AML-193 (cell line): ENCODE data around the gene PKIG.
A peak's percentile ranks its signal among the peaks of the same experiment; 100 is the strongest.
"Not testable (repeated sequence)": the region's sequence is repeated elsewhere in the genome, so short reads cannot be mapped to it uniquely, and the experiment has no call there.

Experiments
- DNase-seq, 2 experiments: peaks; one replicate each; lab custom pipeline; 2025; lab: John Stamatoyannopoulos, UW

PKIG gene

DNA sequence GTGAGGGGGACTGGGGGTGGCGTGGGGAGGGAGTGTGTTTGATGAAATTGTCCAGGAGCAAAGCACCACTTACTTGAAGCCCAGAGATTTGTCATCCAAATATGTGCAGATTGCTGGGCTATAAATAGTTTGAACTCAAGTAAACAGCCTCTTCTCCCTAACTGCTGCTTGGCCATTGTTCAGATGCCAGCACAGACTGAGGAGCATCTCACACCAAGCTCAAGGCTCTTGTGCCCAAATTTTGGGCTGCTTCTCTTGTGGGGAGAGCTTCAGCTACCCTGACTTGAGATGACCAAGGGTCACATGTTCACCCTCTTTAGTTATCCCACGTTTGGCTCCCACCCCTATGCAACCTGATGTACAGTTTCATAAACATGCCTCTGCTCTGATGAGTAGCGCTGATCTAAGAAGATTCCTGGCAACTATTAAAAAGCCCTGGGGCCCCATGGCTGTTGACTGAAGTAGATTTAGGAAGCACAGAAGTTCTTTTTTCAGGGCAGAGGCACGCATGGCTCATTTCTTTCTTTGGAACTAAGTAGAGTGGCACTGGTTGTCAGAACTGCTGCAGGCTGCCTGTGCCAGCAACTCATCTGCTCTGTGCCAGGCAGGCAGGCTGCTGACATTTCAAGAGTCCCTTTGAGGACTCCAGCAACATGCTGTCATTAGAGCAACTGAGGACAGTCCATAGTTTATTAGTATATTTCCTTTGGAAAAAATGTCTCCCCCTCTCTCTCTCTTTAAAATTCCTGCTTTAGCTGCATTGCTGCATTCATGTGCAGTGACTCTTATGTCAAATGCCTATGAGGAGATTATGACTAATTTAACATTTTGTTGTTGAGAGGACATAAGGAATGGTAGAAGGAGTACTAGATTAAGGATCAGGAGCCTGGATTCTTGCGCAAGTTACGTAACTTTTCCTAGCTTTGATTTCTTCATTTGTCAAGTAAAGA is 9.6 kb upstream of the PKIG start:
- DNase-seq: no peak

DNA sequence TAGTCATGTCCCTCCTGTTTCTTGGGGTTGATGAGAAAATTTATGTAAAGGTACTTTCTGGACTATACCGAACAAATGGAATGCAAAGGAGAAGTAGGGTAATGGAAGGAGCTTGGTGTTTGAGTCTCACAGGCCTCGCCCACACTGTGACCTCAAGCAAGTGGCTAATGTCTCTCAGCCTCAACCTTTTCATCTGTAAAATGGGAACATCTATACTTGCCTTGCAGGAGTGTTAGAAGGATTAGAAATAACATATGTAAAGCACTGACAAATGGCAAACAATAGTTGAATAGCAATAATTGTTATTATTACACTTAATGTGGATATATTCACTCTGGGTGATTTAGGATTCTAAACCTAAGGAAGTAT is 8.9 kb upstream of the PKIG start:
- DNase-seq: no peak

DNA sequence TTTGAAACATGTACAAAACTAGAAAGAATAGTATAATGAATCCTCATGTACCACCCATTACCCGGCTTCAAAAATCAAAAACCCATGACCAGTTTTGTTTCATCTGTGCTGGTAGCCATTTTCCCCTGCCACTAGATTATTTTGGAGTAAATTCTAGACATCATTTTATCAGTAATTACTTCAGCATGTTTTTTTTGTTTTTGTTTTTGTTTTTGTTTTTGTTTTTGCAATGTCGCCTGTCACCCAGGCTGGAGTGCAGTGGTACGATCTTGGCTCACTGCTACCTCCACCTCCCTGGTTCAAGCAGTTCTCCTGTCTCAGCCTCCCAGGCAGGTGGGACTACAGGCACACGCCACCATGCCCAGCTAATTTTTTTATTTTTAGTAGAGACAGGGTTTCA is 8.0 kb upstream of the PKIG start:
- no peak for DNase-seq

DNA sequence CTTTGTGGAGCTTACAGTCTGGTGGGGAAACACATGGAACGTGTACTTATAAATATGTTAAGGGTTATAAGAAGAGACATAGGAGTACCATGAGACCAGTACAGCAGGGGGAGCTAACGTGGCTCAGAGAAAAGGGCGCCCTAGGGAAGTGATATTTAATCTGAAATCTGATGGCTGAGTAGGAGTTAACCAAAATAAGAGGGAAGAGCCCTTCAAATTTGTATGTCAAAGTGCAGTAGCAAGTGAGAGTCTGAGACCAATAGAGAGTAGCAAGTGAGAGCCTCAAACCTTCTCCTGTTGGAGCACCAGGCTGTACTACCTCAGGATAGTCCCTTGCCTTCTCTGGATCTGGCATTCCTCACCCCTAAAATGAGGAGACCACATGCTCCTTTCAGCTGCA is 6.1 kb upstream of the PKIG start:
- DNase-seq: peak; percentile 59 to 76

DNA sequence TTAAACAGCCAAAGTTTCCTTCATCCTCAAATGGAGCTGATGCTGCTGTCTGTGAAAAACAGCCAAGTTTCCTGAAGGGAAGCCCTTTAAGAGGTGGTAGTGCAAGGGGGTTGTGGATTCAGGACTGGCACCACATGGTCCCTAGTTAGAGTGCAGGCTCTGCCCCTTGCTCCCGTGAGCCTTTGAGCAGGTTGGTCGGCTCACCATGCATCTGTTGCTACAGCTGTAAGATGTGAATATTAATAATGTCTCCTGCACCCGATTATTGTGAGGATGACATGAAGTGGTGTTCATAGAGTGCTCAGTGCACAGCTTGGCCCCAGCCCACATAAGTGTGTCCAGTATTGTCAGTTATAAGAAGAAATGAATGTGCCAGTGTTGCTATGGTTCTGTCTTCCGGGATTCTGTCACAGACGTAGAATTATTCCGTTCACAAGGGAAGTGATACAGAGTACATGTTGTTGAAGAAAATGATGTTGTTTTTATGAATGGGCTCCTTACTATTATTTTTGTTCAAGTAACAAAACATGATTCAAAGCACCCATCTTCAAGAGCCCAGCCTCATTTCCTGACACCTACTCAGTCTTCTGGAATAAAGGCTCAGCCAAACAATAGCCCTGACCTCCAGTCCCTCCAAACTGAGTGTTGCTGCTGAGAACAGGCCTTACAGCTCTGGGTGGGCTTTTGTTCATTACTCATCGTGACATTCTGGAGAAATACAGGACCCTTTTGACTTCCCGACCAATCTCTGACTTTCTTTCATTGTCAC is 2.9 kb upstream of the PKIG start:
- DNase-seq: no peak

DNA sequence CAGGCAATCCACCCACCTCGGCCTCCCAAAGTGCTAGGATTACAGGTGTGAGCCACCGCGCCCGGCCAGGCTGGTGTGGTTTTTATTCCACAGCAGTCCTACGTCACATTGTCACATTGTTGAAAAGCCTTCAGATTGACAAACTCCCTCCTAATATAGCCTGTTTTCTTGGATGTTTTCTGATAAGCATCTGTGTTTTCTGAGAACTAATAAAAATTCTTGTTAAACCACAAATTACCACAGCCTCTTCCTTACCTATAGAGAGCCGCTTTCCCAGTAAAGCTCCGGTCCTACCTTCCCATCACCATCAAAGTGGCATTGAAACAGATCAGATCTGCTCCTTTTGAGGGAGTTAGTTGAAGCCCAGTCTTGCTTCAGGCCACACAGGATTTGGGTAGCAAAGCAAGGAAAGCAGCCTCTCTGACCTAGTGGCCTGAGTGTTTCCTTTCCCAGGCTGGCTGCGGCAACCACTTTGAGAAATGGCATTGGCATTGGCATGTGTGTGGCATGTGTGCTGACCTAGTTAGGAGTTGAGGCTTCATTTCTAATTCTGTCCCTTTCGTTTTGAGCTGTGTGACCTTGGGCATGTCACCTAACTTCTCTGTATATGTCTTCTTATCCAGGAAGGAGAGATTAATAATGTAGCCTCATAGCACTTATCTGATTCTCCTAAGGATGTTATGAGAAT is 1.7 kb upstream of the PKIG start:
- no peak for DNase-seq

DNA sequence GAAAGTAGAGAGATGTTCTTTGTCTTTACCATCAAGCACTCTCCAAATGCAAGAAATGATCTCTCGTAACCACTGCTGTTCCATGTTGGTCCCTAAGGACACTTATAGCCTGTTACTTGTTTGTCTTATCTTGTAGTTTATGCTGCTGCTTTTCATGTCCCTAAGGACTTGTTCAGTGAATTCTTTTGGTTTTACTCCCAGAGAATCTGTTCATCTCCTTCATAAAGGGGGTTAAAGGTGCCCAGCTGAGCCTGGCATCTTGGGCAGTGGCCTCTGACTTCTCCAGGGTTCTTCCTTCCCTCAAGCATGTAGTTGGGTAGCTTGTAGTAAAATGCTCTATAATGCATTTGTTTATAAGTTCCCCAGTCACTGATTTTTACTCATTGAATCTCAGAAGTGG is 864 bp upstream of the PKIG start:
- no peak for DNase-seq

DNA sequence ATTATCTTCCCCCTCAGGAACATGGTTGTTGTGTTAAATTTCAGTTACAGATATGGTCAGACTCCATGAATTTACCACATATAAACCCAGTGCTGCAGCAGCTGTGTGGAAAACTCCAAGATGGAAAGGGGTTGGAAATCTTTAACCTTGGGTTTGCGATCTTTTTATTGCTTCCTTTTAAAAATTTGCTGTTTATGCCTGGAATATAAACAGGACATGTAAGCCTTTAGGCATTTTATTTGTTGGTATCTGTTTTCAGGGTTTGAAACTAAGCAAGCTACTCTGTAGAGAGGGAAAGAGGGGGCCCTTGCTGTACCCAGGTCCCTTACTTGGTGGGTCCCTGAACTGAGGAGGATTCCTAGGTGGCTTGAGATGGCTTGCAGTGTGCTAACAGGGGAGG is 778 bp downstream of the PKIG start:
- no peak for DNase-seq

DNA sequence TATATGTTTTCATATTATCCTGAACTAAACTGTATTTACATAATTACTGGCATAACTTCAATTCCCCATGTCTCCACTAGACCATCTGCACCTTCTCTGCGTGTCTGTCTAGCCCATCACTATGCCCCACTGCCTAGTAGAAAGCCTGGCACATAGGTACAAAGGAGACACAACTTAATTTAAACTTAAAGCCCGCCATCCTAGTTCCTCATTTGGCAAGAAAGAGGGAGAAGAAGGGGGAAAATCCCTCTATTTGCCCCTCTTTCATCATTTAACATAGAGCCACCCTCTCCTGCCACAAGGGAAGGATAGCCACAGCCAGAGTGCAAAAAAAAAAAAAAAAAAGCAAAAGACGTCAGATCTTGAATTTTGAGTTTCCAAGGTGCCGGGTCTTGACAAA is 1.8 kb downstream of the PKIG start:
- DNase-seq: no peak

DNA sequence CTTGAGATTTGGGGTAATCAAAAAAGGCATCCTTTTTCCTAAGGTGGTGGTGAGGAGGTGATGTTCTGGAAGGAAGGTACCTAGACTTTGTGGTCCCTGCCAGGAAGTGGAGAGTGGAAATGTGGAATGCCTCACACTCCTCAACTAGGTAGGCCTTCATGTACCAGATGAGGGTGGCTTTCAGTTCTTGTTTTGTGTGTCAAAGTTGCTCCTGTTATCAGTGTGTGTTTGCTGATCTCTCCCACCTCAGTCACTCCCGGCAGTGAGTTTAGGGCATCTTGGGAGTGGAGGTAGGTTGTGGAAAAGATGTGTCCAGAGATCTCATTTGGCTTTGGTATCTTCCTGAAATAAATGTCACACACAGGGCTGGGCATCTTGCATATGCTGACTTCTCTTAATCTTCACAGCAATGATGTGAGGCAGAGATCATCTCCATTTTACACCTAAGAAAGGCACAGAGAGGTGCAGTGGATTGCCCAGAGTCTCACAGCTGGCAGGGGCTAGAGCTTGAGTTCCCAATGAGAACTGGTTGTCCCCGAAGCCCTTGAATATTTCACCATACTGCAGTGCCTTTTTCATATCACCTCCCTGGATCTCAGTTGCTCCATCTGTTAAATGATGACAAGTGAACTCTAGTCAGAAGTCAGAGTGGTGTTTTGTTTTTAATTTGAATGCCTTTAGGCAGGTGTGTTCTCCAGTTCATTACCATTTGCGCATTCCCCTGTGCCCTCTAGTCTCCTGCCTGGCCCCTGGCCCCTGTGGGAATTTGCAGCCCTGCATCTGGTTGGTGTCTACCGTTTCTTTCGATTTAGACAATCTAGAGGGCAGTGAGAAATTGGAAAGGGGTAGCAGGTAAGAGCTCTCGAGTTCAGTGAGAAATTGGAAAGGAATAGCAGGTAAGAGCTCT is 2.9 kb downstream of the PKIG start:
- DNase-seq: no peak

DNA sequence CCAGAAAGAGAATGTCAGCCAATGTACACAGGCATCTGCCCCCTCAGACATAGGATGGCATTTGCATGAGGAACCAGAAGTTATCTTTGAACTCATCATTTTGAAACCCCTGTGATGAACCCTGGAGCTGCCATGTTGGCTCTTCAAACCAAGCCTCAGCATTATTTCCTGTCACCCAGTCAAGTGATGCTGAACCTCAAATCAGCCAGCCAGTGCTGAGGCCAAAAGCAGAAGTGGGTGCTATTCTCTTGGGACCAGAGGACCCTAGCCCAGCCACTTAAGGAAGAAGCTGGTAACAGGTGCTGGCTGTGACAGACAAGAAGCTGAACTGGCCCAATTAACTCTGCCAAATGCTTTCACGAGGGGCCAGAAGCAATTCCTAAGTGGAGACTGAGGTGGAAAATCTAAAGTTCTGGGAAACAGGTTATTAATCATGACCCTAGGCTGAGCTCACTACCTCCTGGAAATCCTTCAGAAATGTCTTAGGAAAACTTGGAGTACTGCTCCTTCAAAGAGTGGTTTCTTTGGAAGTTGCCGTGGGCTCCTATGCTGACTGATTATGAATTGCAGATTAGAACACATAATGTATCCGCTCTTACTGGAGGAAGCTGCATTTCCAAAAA is 4.0 kb downstream of the PKIG start:
- peak; percentile 15 to 51 for DNase-seq

DNA sequence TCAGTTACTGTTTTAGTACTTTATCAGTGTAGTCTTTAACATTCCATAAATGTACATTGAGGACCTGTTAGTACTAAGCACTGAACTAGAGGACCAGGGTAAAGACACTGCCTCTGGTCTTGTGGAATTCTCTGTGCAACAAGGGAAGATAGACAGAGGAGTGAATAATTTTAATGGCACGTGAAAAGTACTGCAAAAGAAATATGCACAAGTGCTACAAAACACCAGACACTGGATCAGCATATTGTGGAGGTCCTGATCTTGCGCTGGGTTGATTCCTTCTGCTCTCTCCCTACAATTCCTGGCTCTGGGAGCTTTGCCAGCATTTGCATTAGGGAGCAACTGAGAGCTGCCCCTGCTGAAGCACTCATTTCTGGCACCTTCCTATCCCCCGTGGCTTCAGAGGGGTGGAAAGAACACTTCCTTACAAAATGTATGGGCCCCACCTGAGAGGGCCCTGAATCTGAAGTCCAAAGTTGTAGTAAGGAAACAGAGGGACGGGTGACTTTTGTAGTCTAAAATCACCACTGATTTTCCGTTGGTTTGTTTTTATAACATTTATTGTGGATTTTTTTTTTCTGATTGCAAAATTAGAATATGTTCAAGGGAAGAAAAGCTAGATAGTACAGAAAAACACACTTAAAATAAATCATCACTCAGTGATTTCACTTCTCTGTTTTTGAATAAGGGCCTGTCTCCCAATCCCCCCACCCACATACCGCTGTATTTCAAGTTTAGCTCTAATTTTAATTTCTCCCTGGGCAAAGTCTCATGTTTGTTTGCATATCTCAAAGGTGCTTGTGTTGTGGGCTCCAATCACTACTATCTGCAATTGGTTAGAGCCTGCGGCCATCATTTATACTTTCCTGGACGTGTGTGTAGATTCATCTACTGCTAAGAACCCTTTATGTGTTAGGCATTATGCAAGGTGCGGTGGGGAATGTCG is 4.9 kb downstream of the PKIG start:
- no peak for DNase-seq

DNA sequence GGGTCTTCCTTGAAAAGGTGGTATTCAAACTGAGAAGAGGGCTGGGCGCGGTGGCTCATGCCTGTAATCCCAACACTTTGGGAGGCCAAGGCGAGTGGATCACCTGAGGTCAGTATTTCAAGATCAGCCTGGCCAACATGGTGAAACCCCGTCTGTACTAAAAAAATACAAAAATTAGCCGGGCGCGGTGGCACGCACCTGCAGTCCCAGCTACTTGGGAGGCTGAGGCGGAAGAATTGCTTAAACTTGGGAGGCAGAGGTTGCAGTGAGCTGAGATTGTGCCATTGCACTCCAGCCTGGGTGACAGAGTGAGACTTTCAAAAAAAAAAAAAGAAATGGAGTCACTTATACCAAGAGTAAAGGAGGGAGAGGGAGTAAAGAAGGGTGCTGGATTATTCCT is 5.9 kb downstream of the PKIG start:
- DNase-seq: not testable (repeated sequence)

DNA sequence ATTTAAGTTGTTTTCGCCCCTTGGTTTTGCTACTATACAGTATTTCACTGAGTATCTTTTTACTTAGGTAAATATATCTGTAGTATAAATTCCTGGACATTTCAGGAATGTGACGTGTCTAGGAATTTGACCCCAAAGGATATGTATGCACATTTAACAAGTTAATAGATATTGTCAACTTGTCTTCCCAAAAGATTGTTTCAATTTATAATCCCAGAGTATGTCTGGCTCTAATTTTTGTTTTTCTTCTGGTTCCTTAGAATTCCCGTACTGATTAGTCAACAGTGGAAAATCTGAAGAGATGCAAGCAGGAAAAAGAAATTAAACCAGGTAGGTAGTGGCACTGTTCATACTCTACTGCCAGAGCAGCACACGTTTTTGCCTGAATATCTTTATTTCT is 7.2 kb downstream of the PKIG start:
- DNase-seq: no peak

DNA sequence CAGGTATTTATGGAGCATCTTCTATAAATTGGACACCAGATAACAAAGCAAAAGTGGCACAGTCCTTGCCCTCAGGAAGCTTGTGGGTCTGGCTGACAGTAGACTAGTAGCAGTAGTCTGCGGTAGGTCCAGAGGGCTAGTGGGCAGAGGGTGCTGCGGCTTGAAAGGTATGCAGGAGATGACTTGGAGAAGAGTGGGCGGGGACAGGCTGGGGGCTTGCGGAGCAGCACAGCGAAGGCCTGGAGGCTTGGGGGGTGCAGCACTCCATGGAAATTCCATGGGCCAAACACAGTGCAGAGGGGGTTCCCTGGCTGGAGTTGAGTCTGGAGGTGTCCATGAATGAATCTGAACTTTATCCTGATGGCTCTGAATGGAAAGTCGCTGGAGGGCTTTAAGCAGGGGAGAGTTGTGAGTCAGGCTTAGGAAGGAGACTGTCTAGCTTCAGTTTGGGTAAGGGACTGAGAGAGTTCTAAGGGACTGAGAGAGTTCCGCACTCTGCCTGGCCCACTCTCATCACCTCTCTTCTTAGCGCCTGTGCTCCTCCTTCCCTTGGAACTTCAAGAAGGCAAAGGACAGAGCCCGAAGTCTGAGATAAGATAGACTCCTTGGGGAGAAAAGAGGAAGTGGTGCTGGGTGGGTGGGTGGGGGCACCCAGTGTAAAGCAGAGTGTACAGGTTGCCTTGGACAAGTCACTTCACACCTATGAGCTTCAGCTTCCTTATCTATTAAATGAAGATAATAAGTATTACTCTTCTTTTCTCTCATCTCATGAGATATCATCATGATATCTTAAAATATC is 8.8 kb downstream of the PKIG start:
- no peak for DNase-seq

DNA sequence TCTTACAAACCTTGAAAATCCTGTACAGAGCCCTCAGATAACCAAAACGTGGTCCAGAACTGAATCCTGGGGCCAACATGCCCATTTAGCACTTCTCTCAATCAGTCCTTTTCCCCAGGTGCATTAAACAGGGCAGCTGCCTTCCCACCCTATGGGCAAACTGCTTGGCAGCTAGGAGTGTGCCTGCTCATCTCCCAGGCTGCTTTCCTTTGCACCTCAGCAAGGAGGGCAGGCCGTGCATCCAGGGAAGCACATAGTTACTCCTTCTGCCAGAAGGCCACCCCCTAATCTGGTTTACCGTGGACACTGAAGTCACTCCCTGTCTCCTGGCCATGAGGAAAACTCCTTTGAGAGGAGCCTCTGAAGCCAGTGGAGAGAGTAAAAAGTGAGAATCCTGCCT is 10.0 kb downstream of the PKIG start:
- DNase-seq: no peak

DNA sequence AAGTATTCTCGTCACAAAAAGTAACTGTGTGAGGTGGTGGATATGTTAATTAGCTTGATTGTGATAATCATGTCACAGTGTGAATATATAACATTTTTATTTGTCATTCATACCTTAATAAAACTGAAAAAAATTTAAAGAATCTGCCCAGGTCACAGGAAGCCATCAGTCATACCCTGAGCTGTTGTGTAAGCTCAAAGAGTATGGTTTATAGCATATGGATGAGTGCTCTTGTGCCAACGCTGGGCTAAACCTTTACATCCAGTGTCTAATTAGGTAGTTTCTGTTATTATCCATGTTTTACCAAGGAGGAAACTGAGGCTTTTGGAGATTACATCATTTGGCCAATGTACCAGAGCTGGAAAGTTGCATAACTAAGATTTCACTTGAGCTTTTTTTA is 11.4 kb downstream of the PKIG start:
- peak; percentile 11 to 14 for DNase-seq

DNA sequence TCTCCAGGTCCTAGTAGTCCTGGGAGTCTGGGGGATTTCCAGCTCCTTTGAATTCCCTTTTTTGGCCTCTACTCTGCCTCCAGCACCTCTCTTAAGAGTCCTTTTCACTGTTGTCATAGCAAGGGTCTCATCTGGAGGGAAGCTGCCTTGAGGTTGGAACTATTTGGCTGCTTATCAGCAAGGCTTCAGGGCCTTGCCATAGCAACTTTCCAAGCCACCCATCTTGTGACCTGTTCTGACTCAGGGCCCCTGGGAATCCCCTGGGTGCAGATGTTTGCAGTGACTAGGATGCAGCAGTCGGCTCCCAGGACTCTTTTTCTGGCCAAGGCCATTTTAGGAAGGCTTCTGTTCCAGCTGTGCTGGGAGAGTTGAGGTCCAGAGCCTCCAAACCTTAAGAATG is 12.4 kb downstream of the PKIG start:
- DNase-seq: no peak

DNA sequence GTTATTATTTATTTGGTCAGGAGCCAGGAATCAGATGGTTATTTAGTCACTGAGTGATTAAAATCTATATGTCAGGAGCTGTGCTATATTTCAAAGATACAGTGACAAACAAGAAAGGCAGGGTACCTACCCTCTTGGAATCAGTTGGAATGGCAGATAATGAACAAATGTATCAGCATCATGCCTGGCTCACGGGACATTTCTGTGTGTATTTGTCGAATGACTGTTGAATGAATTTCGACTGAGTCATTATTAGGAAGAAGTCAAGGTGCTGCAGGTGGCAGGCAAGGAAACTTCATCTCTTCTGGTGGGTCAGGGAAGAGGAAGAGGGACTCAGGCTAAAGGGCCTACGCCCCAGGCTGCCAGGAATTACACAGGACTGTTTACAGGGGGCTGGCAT is 13.6 kb downstream of the PKIG start:
- DNase-seq: no peak
